Subcutaneous preadipocyte (primary cell): ENCODE results near the gene TAF6. TPM values are rescaled to one million over a fixed set of nuclear protein-coding genes. Genes with fewer than 3 reads are reported as not detected.

Experiments used
- small RNA-seq: library from RNA; depleted of rRNA; stranded (forward); fragments of <200 nt; gene quantifications from one replicate; pipeline ENCODE3, GENCODE V24; 2012
- total RNA-seq: library from RNA; depleted of rRNA; stranded (reverse); fragments of >200 nt; gene quantifications from 2 replicates; pipeline ENCODE4 v1.2.3, GENCODE V29; 2012

Gene TAF6
- total RNA-seq, result 34.2 and 44.2 TPM in 2 replicates

DNA sequence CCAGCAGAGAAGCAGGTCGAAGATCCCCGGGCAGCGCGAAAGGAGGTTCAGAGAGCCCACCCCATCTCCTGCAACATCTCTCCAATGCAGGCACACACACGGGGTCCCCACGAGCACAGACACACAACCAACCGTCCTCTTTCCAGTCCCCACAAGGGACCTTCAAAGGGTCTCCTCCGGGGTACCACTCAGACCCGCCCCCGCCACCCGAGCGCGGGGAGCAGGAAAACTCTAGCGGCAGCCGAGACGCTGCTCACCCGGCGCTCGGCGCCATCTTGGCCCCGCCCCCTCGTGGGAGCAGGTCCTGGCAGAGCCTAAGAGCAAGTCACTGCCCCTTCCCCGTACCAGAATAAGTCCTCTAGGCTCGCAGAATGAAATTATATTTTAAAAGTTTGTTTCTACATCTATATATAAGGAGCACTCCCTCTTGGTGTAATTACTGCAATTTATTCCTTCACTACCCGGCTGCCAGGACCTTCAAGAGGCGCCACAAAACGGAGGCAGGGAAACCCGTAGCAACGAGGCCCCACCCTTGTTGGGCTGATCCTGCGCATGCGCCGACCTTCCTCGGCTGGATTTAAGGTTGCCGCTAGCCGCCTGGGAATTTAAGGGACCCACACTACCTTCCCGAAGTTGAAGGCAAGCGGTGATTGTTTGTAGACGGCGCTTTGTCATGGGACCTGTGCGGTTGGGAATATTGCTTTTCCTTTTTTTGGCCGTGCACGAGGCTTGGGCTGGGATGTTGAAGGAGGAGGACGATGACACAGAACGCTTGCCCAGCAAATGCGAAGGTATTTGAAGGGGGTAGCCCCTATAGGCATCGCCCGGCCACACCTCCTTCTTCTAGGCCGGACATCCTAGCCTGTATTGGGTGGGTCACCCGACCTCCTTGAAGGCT, at the start of gene TAF6, which contains the start of gene CNPY4:
Gene TAF6 (minus strand): TSS at position 287 of the 898 bp plus-strand sequence. CDS start 5,149 bp downstream, outside the sequence.
Gene CNPY4 (plus strand): TSS at position 563 of the 898 bp plus-strand sequence. CDS start 111 bp downstream, at position 674.

DNA sequence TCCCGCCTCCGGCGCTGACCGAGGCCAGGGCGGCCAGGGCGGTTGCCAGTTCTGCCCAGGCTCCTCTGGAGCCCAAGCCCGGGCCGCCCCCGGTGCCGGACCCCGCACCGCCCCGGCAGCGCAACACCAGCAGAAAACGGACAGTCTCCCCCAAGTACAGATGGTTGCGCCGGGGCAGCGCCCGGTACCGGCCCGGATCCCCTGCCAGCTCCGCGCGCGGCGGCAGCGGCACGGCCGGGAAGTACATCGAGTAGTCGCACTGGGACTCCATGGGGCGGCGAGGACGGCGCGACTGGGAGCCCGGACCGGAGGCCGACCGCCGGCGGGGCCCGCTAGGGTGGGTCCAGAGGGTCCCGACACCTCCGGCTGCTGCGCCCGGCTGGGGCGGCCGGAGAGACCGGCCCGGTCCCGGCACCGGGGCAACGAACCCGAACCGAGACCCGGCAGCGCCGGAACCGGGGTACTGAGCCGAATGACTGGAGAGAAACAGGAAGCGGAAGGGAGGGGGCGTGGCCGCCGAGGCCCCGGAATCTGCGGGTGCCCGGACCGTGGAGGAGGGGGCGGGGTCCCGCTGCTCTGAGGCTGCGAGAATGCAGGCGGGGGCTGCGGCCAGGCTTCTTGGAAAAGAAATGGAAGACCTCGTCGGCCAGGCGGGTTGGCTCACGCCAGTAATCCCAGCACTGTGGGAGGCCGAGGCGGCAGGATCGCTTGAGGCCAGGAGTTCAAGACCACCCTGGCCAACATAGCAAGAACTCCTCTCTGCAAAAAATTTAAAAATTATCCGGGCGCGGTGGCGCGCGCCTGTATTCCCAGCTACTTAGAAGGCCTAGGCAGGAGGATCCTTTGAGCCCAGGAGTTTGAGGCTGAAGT, 39.3 kb upstream of the TAF6 start, which contains the start of gene TRAPPC14:
Gene TRAPPC14 (minus strand): TSS at position 495 of the 870 bp plus-strand sequence. CDS start 224 bp downstream, at position 271.

DNA sequence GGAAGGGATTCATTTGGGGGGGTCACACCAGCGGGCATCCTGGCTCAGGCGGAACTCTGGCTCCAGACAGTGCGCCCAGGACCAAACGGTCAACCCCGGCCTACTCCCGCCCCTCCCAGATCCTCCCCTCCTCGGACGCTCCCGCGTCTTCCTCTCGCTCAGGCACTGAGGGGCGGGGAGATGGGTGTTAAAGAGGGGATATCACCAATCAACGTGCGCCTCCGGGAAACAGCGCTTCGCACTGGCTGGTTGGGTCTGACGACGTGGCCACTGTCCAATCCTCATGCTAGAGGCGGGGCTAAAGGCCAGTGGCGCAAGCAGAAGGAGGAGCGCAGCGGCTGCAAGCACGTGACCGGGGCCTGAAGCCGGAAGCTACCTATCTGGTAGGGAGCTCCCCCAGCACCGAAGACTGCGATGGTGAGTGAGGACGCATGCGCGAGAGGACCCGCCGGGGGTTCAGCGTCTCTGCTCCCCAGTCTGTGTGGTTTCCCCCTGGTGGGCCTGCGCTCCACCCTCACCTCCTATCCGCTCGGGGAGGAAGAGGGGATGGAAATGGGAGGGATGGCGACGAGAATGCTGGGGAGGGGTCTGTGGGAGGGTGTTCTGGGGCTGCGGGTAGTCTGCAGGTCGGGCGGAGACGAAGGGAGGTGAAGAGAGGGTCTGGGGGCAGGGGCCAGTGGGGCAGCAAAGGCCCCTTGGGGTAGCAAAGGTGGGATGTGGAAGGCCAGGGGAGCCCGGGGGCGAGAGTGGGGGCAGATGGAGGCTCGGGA, 29.6 kb upstream of the TAF6 start, which contains the start of gene LAMTOR4:
Gene LAMTOR4 (plus strand): TSS at position 360 of the 770 bp plus-strand sequence. CDS start 55 bp downstream, at position 415.

DNA sequence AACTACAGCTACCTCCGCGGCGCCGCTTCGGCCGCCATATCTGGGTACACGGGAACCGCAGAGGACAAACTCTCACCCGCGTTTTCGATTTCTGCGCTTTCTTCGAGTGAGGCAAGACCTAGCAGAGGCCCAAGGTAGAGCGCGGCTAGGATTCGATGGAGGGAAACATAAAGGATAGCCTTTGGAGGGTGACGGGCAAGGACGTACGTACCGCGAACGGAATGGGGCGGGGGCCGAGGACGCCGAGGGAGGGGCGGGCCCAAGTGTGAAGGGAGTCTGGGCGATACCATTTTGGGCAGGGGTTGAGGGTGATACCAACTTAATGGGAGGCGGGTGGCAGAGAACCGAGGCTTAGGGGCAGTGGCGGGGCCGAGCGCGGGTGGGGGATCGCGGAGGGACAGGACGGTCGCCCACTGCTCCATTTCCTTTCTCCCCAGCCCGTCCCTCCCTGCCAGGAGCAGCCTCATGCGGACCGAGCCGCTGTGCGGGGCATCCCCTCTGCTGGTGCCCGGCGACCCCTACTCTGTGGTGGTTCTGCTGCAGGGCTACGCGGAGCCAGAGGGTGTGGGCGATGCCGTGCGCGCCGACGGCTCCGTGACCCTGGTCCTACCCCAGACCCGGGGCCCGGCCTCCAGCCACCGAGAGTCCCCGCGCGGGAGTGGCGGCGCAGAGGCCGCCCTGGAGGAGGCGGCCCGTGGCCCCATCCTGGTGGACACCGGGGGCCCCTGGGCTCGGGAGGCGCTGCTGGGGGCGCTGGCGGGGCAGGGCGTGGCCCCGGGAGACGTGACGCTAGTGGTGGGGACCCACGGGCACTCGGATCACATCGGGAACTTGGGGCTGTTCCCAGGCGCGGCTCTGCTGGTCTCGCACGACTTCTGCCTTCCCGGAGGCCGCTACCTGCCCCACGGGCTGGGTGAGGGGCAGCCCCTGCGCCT, 8.0 kb upstream of the TAF6 start, which contains the start of gene MBLAC1:
Gene MBLAC1 (plus strand): TSS at position 37 of the 935 bp plus-strand sequence. CDS start 429 bp downstream, at position 466.

DNA sequence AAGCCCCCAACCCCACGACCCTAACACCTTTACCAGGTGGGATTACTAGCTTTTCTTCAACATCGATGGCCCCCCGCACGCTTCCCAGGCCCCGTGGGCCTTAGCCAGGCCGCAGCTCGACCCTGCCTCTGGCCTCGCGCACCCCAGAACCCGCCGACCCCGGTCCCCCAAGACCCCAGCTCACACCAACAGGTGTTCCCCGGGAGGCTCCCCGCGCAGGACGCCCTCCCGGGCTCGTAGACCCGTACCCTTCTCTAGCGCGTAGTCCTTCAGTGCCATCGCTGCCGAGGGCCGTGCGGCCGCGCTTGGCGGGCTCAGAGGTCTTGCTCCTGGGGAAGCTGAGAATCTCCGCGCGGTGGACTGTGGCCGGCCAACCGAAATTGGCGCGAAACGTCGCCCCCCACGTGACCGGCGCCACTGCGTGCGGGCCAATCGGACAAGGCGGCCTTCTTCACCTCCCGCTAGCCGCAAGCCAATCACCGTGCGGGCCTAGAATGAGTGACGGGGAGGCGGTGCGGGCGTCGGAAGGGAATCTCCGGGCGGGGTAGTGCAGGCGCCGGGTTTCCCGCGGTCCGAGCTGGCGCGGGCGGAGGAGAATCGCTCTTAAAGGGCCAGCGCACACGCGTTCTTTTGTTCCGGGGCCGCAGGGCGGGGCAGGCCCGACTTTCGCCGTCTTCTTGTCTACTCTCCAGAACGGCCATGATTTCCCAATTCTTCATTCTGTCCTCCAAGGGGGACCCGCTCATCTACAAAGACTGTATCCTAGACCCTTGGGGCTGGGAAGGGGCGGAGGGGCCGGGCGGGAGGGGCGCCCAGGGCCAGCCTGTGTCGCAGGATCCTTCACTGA, 17.9 kb downstream of the TAF6 start, which contains the start of the genes AP4M1 and MCM7:
Gene AP4M1 (plus strand): TSS at position 628 of the 847 bp plus-strand sequence. CDS start 72 bp downstream, at position 700.
Gene MCM7 (minus strand): TSS at position 382 of the 847 bp plus-strand sequence. CDS start 103 bp downstream, at position 279.

DNA sequence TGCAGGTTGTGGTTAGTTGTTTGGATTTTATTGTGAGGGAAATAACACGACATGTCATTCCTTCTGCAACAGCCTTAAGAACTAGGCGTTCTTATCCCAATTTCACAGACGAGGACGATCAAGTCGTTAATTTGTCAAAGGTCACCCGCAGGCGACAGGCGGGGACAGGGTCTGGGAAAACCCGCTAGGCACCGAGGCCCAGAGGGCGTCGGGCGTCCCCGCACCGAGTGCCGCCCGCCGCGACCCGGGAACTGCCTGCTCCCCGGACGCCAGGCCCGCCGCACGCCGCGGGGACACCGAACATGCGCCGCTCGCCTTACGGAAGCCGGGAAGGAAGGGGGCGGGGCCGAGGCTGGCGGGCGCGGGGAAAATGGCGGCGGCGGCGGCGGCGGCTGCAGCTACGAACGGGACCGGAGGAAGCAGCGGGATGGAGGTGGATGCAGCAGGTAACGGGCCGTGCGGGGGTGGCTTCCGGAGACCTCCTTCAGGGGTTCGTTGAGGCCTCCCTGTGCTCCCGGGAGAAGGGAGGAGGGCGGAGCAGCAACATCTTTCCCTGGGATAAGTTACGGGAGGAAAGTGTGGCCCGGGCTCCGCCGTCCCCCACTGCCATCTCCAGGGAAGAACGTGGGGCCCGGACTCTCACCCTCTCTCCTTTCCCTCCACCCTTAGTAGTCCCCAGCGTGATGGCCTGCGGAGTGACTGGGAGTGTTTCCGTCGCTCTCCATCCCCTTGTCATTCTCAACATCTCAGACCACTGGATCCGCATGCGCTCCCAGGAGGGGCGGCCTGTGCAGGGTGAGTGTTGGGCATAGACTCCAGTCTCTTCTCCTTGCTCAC, 30.3 kb downstream of the TAF6 start, which contains the start of gene COPS6:
Gene COPS6 (plus strand): TSS at position 349 of the 837 bp plus-strand sequence. CDS start 22 bp downstream, at position 371.

DNA sequence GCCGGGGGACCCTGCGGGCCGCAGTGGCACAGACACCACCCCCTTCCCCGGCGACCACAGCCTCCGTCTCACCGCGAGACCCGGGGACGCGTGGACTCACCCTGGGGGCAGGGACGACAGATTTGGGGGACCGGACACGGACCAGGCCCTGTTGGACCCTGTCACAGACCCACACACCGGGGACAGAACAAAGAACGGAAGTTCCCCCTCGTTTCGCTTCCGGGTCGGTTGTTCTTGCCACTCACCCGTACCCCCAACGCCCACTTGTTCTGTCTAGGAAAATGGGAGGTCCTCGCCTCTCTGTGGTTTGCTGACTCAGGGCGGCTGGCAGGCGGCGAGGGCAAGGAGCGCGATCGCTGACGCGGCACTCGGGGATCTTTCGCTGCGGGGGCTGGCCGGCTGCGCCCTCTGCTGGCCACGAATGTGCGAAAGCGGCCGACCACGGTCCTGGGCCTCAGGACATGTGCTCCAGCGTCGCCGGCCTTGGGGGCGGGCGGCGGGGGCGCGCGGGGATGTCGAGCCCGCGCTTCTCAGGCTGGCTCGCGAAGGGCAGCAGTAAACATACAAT, 37.5 kb downstream of the TAF6 start, which contains the start of gene ZNF3:
Gene ZNF3 (minus strand): TSS at position 189 of the 568 bp plus-strand sequence. CDS start 4,366 bp downstream, outside the sequence.

Small RNAs within 50 kb of the gene (small RNA-seq; reads per million reads assigned to genes)
- gene MIR106B (2,663 reads per million, percentile 100 among the genes with 10 or more reads in this experiment), gene MIR25 (637 reads per million, percentile 99 among the genes with 10 or more reads in this experiment), gene MIR93 (3,264 reads per million, percentile 100 among the genes with 10 or more reads in this experiment)

Other genes with a start within 250 kb of the TAF6 start
- gene OR2AE1, start 242.3 kb downstream of the TAF6 start, total RNA-seq, result under 0.01 TPM in 1 of 2 replicates, not detected in the other
- 20.9 and 22.3 TPM in 2 replicates for gene TRIM4, start 199.8 kb downstream of the TAF6 start, total RNA-seq
- gene GJC3, start 189.7 kb downstream of the TAF6 start, total RNA-seq, result 0.20 TPM in 1 of 2 replicates, not detected in the other
- not detected in 2 replicates for gene AZGP1, start 143.3 kb downstream of the TAF6 start, total RNA-seq
- gene ZKSCAN1, start 103.8 kb downstream of the TAF6 start, total RNA-seq, result 33.1 and 36.0 TPM in 2 replicates
- 7.7 and 8.0 TPM in 2 replicates for gene ZSCAN21, start 69.6 kb downstream of the TAF6 start, total RNA-seq
- 17.3 and 21.3 TPM in 2 replicates for gene ZNF3, start 37.6 kb downstream of the TAF6 start, total RNA-seq
- 53.6 and 65.9 TPM in 2 replicates for gene COPS6, start 30.4 kb downstream of the TAF6 start, total RNA-seq
- gene MCM7, start 18.0 kb downstream of the TAF6 start, total RNA-seq, result 95.2 and 194 TPM in 2 replicates
- gene AP4M1, start 17.7 kb downstream of the TAF6 start, total RNA-seq, result 14.1 and 15.8 TPM in 2 replicates
- gene CNPY4, start 276 bp upstream of the TAF6 start, total RNA-seq, result 10.8 and 17.3 TPM in 2 replicates
- 0.73 and 1.6 TPM in 2 replicates for gene MBLAC1, start 7.6 kb upstream of the TAF6 start, total RNA-seq
- 59.4 and 82.3 TPM in 2 replicates for gene LAMTOR4, start 29.6 kb upstream of the TAF6 start, total RNA-seq
- 7.3 and 10.0 TPM in 2 replicates for gene TRAPPC14, start 39.4 kb upstream of the TAF6 start, total RNA-seq
- 1.8 and 3.7 TPM in 2 replicates for gene GAL3ST4, start 49.3 kb upstream of the TAF6 start, total RNA-seq
- 0.73 and 2.3 TPM in 2 replicates for gene GPC2, start 58.0 kb upstream of the TAF6 start, total RNA-seq
- 0.73 and 1.6 TPM in 2 replicates for gene STAG3, start 58.6 kb upstream of the TAF6 start, total RNA-seq
- not detected in 2 replicates for gene PVRIG, start 100.6 kb upstream of the TAF6 start, total RNA-seq
- not detected in 2 replicates for gene SPDYE3, start 188.3 kb upstream of the TAF6 start, total RNA-seq
- gene PILRB, start 238.8 kb upstream of the TAF6 start, total RNA-seq, result 7.7 and 11.5 TPM in 2 replicates